H1 (cell line): ENCODE data around the gene FKBP1B. TPM values are rescaled to one million over a fixed set of nuclear protein-coding genes. Genes with fewer than 3 reads are reported as not detected.

ENCODE experiments used
- CTCF ChIA-PET: fragments of 300-600 bp; sonication (Branson Sonifier 250); formaldehyde crosslinking; loops from one replicate; lab custom pipeline; 2021; ENCODE audit not compliant: partially characterized antibody; lab: Charles Lee
- POLR2A ChIA-PET: fragments of 300-600 bp; sonication (Branson Sonifier 250); formaldehyde crosslinking; loops from one replicate; lab custom pipeline; 2021; ENCODE audit warnings: inconsistent platforms; ENCODE audit not compliant: partially characterized antibody; lab: Charles Lee
- DNase-seq, 2 experiments: peaks; one replicate each; pipeline versions ENCODE4 v3.0.0 to v3.0.0-alpha.2; 2010 to 2022; ENCODE audit warnings: low spot score in 2 of 2, low read depth in 1 of 2, mixed read lengths in 1 of 2
- FAIRE-seq: peaks from 2 replicates; lab custom pipeline; 2011; peaks lifted over from hg19 to GRCh38; lab: Jason Lieb, UNC
- H2AFZ ChIP-seq: 2 replicates; pipeline ENCODE4 v1.8.1; 2012; ENCODE audit warnings: low read length, inconsistent platforms
- H2AK5ac ChIP-seq: 2 replicates; pipeline ENCODE4 v1.6.1; 2013; ENCODE audit warnings: low read depth, low read length
- H2BK120ac ChIP-seq: replicated peaks from 2 replicates; pipeline ENCODE3; 2013; ENCODE audit warnings: low read depth, low read length, inconsistent platforms
- H2BK12ac ChIP-seq: 2 replicates; pipeline ENCODE4 v1.6.1; 2013; ENCODE audit warnings: low read depth, low read length
- H2BK15ac ChIP-seq: 2 replicates; pipeline ENCODE4 v1.6.1; 2013; ENCODE audit warnings: low read length
- H2BK20ac ChIP-seq: 2 replicates; pipeline ENCODE4 v1.6.1; 2013; ENCODE audit warnings: low read length
- H2BK5ac ChIP-seq: 2 replicates; pipeline ENCODE4 v1.6.1; 2013; ENCODE audit warnings: low read depth, low read length
- H3K14ac ChIP-seq: 2 replicates; pipeline ENCODE4 v1.6.1; 2013; ENCODE audit warnings: inconsistent platforms; ENCODE audit not compliant: insufficient read length
- H3K18ac ChIP-seq: 2 replicates; pipeline ENCODE4 v1.6.1; 2013; ENCODE audit warnings: low read length; ENCODE audit errors: extremely low read depth
- H3K23ac ChIP-seq: 2 replicates; pipeline ENCODE4 v1.6.1; 2013; ENCODE audit warnings: inconsistent platforms; ENCODE audit not compliant: insufficient read length
- H3K23me2 ChIP-seq: 2 replicates; pipeline ENCODE4 v1.6.1; 2013; ENCODE audit warnings: low read depth, low read length
- H3K27ac ChIP-seq: 2 replicates; pipeline ENCODE4 v1.6.1; 2011; ENCODE audit warnings: low read depth, low read length, inconsistent platforms
- H3K27me3 ChIP-seq, 4 experiments: replicated peaks in 1 of 4; 1 replicate in 1 of 4; 2 replicates in 3 of 4; pipeline versions ENCODE4 v1.6.1 to v1.8.1; 2011 to 2013; ENCODE audit warnings: low read length in 3 of 4, mild to moderate bottlenecking in 3 of 4, inconsistent platforms in 2 of 4, mixed read lengths in 2 of 4, moderate library complexity in 1 of 4; ENCODE audit not compliant: control insufficient read depth in 3 of 4, insufficient read depth in 3 of 4; ENCODE audit errors: extremely low read depth in 1 of 4
- H3K36me3 ChIP-seq, 4 experiments: 2 replicates each; pipeline versions ENCODE4 v1.6.1 to v1.8.1; 2011 to 2013; ENCODE audit warnings: mild to moderate bottlenecking in 4 of 4, low read length in 3 of 4, moderate library complexity in 2 of 4, control low read depth in 1 of 4, inconsistent platforms in 1 of 4; ENCODE audit not compliant: insufficient read depth in 4 of 4, control insufficient read depth in 2 of 4
- H3K4ac ChIP-seq: replicated peaks from 2 replicates; pipeline ENCODE3; 2013; ENCODE audit warnings: low read length, low read depth, mixed read lengths, inconsistent platforms; ENCODE audit not compliant: insufficient read length
- H3K4me1 ChIP-seq, 4 experiments: replicated peaks in 1 of 4; 1 replicate in 1 of 4; 2 replicates in 3 of 4; pipeline versions ENCODE4 v1.6.1 to v1.8.1; 2011 to 2013; ENCODE audit warnings: low read length in 3 of 4, inconsistent platforms in 2 of 4, mixed read lengths in 1 of 4; ENCODE audit not compliant: insufficient read depth in 4 of 4, control insufficient read depth in 3 of 4
- H3K4me2 ChIP-seq, 2 experiments: 2 replicates each; pipeline versions ENCODE4 v1.6.1 to v1.8.1; 2011 to 2013; ENCODE audit warnings: low read depth in 2 of 2, low read length in 2 of 2, control low read depth in 1 of 2, inconsistent platforms in 1 of 2, mild to moderate bottlenecking in 1 of 2; ENCODE audit not compliant: insufficient read depth in 1 of 2
- H3K4me3 ChIP-seq, 4 experiments: fragments of 200-600, 300-600 bp in 1 of 4; sonication (generic), shearing (Covaris generic), sonication (Bioruptor Twin) in 1 of 4; 2 replicates each; pipeline versions ENCODE4 v1.5.1 to v1.8.1; 2011 to 2016; ENCODE audit warnings: low read length in 4 of 4, low read depth in 3 of 4, control low read depth in 2 of 4, inconsistent platforms in 2 of 4, mild to moderate bottlenecking in 2 of 4, mixed read lengths in 1 of 4, moderate library complexity in 1 of 4; ENCODE audit not compliant: insufficient read depth in 2 of 4; ENCODE audit errors: extremely low read depth in 1 of 4
- H3K56ac ChIP-seq: replicated peaks from 2 replicates; pipeline ENCODE3; 2013; ENCODE audit warnings: low read depth, mild to moderate bottlenecking, mixed read lengths, low read length, inconsistent platforms; ENCODE audit not compliant: insufficient read length
- H3K79me1 ChIP-seq: 2 replicates; pipeline ENCODE4 v1.6.1; 2013; ENCODE audit warnings: low read depth, low read length, control low read depth
- H3K79me2 ChIP-seq, 2 experiments: 2 replicates each; pipeline versions ENCODE4 v1.6.1 to v1.8.1; 2012 to 2013; ENCODE audit warnings: low read length in 2 of 2, mild to moderate bottlenecking in 2 of 2, inconsistent platforms in 1 of 2; ENCODE audit not compliant: insufficient read depth in 2 of 2, control insufficient read depth in 1 of 2
- H3K9ac ChIP-seq, 4 experiments: replicated peaks in 1 of 4; 1 replicate in 1 of 4; 2 replicates in 3 of 4; pipeline versions ENCODE4 v1.6.1 to v1.8.1; 2011 to 2013; ENCODE audit warnings: low read depth in 3 of 4, low read length in 3 of 4, control low read depth in 2 of 4, mild to moderate bottlenecking in 2 of 4, moderate library complexity in 2 of 4, inconsistent platforms in 1 of 4; ENCODE audit errors: extremely low read depth in 1 of 4
- H3K9me3 ChIP-seq, 2 experiments: 2 replicates each; pipeline versions ENCODE4 v1.6.1 to v1.8.1; 2012 to 2013; ENCODE audit warnings: mild to moderate bottlenecking in 2 of 2, moderate library complexity in 2 of 2, control low read depth in 1 of 2, inconsistent platforms in 1 of 2, low read depth in 1 of 2, low read length in 1 of 2, mixed read lengths in 1 of 2; ENCODE audit not compliant: insufficient read depth in 2 of 2
- H4K20me1 ChIP-seq, 2 experiments: replicated peaks in 1 of 2; 2 replicates each; pipeline versions ENCODE3 to v1.8.1; 2011 to 2013; ENCODE audit warnings: inconsistent platforms in 2 of 2, low read length in 2 of 2, mild to moderate bottlenecking in 1 of 2; ENCODE audit not compliant: insufficient read depth in 2 of 2, control insufficient read depth in 1 of 2
- H4K5ac ChIP-seq: 2 replicates; pipeline ENCODE4 v1.6.1; 2013; ENCODE audit warnings: low read length, low read depth, mixed read lengths, inconsistent platforms; ENCODE audit not compliant: insufficient read length
- H4K8ac ChIP-seq: 2 replicates; pipeline ENCODE4 v1.8.0; 2013; ENCODE audit warnings: mild to moderate bottlenecking, moderate library complexity, low read length, inconsistent platforms; ENCODE audit not compliant: insufficient read depth; ENCODE audit errors: extremely low read depth
- H4K91ac ChIP-seq: replicated peaks from 2 replicates; pipeline ENCODE3; 2013; ENCODE audit warnings: low read length, mixed read lengths, inconsistent platforms; ENCODE audit not compliant: insufficient read length
- BRCA1 ChIP-seq: IDR thresholded peaks from 2 replicates; pipeline ENCODE4 v1.6.1; 2012; ENCODE audit warnings: low read depth, low read length, improper control_type of control experiment
- GABPA ChIP-seq: IDR thresholded peaks from 2 replicates; pipeline ENCODE4 v1.6.1; 2011; ENCODE audit warnings: mild to moderate bottlenecking, low read length, moderate library complexity, borderline replicate concordance; ENCODE audit not compliant: insufficient read depth
- GTF2F1 ChIP-seq: IDR thresholded peaks from 2 replicates; pipeline ENCODE4 v1.6.1; 2012; ENCODE audit warnings: low read depth, low read length, improper control_type of control experiment, borderline replicate concordance
- KDM5A ChIP-seq: fragments of 200-600 bp; IDR thresholded peaks from 2 replicates; pipeline ENCODE4 v1.7.1; 2012; ENCODE audit warnings: mild to moderate bottlenecking, low read length, inconsistent platforms, mixed read lengths
- MAFK ChIP-seq: IDR thresholded peaks from 2 replicates; pipeline ENCODE4 v1.6.1; 2012; ENCODE audit warnings: low read depth, mild to moderate bottlenecking, improper control_type of control experiment, low read length
- NANOG ChIP-seq: IDR thresholded peaks from 2 replicates; pipeline ENCODE4 v1.6.1; 2011; ENCODE audit warnings: low read length, low read depth, mild to moderate bottlenecking, inconsistent platforms; ENCODE audit not compliant: insufficient read depth, poor library complexity, severe bottlenecking
- WGBS, 2 experiments: shearing (Covaris generic) in 1 of 2; methylation state at CpG; one replicate each; pipeline versions ENCODE4 v1.1.6 to v1.1.7; 2013 to 2015; ENCODE audit warnings: low lambda C conversion rate in 2 of 2, mixed read lengths in 2 of 2, inconsistent platforms in 1 of 2, low coverage in 1 of 2, missing lambda C conversion rate in 1 of 2; ENCODE audit not compliant: insufficient replicate concordance in 2 of 2, insufficient coverage in 1 of 2, insufficient read length in 1 of 2; ENCODE audit errors: extremely low coverage in 1 of 2, missing lambda C conversion rate in 1 of 2; 5-methylcytosine and 5-hydroxymethylcytosine counted together
- polyA plus RNA-seq, 7 experiments: library from polyadenylated mRNA; depleted of rRNA in 3 of 7; stranded (reverse) in 5 of 7; unstranded in 2 of 7; fragments of >200 nt in 5 of 7; fragments of 200-250 nt in 2 of 7; gene quantifications; 1 replicate in 5 of 7; 2 replicates in 1 of 7; 4 replicates in 1 of 7; pipeline versions ENCODE4 v1.2.1 to v1.2.3, GENCODE V29; 2011 to 2013; ENCODE audit warnings: missing spikeins in 2 of 7, mixed read lengths in 2 of 7
- total RNA-seq: library from RNA; stranded (reverse); fragmentation: NEBNext Ultra II Directional; extraction: Animal tissue kit (Norgen Biotek cat#: 25700); gene quantifications from 2 replicates; pipeline ENCODE4 v1.2.1, GENCODE V29; 2021
- TF ChIP-seq, protein P1 (sequence below), 3 experiments: IDR thresholded peaks; 1 replicate in 2 of 3; 2 replicates in 1 of 3; pipeline versions ENCODE4 v1.5.1 to v1.6.1; 2011; ENCODE audit warnings: low read length in 3 of 3, mild to moderate bottlenecking in 3 of 3, inconsistent platforms in 2 of 3, low read depth in 1 of 3, moderate library complexity in 1 of 3; ENCODE audit not compliant: insufficient read depth in 1 of 3; ENCODE audit errors: control extremely low read depth in 1 of 3

FKBP1B gene
- total and polyA plus RNA-seq, 2 of the 8 experiments (the other 6 are each of a cell fraction or from before 2014, with no cell fraction given) = 50.8 to 151 TPM

DNA sequence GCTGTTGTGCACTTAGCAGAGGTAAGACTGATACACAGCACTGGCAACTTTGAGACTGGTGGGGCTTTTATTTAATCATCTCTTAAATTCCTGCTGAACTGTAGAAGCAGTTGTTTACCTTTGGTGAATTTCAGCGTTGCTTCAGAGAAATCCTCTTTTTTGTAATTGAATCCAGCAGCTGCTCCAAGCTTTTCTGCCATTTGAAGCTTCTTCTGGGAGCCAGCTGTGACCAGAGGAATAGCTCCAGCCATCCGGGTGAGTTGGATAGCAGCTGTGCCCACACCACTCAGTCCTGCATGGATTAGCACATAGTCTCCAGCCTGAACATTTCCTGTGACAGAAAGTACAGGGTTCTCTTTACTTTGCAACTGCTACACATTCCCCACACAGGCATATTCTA is 31.2 kb downstream of the FKBP1B start:
- no peak overlapping the region for H3K4me3 ChIP-seq
- peaks cover 11 to 19% (median 16%) of the 10 kb centered on the region in 4 experiments; a peak in 7 of 8 replicates for H3K36me3 ChIP-seq
- DNase-seq (no peak), FAIRE-seq (no peak)
- H2BK20ac ChIP-seq = no peak overlapping the region
- H3K9me3 ChIP-seq = no peaks in the 10 kb centered on the region
- H3K4me2 ChIP-seq = no peak overlapping the region
- no peak overlapping the region for H4K8ac ChIP-seq
- no peak overlapping the region for H3K18ac ChIP-seq
- peaks cover 15% of the 10 kb centered on the region for H3K23me2 ChIP-seq
- no peak overlapping the region for H4K91ac ChIP-seq
- no peaks in the 10 kb centered on the region for H3K79me1 ChIP-seq
- H2BK5ac ChIP-seq = no peak overlapping the region
- no peaks in the 10 kb centered on the region for H4K20me1 ChIP-seq
- peaks cover 8 to 15% (median 10%) of the 10 kb centered on the region in 4 experiments for H3K4me1 ChIP-seq
- H3K23ac ChIP-seq = no peak overlapping the region
- H3K9ac ChIP-seq = no peak overlapping the region
- H3K56ac ChIP-seq = no peak overlapping the region
- no peak overlapping the region for H2AFZ ChIP-seq
- ChIA-PET CTCF (interaction anchor here (1.3 kb wide), 1 partner anchor 10 kb away, joined by 3 read pairs; no protein-coding TSS in a partner anchor), POLR2A (interaction anchor here (0.7 to 1.8 kb wide), 4 partner anchors 14 to 42 kb away, joined by 3 to 5 read pairs (median 4); partner anchors contain the start of gene WDCP)
- H2BK120ac ChIP-seq = no peak overlapping the region
- WGBS, 2 experiments = 85% methylated on average over 2 of the region's 2 CpGs; no CpG with 5 or more reads in 1 of the 2 experiments
- H2BK12ac ChIP-seq = no peak overlapping the region
- no peaks in the 10 kb centered on the region for H3K27me3 ChIP-seq
- H2BK15ac ChIP-seq = no peak overlapping the region
- no peak overlapping the region for H3K4ac ChIP-seq
- no peak for TF ChIP-seq BRCA1
- TF ChIP-seq GABPA = no peak
- no peak for TF ChIP-seq GTF2F1
- no peak for TF ChIP-seq KDM5A
- TF ChIP-seq, protein P1, sequence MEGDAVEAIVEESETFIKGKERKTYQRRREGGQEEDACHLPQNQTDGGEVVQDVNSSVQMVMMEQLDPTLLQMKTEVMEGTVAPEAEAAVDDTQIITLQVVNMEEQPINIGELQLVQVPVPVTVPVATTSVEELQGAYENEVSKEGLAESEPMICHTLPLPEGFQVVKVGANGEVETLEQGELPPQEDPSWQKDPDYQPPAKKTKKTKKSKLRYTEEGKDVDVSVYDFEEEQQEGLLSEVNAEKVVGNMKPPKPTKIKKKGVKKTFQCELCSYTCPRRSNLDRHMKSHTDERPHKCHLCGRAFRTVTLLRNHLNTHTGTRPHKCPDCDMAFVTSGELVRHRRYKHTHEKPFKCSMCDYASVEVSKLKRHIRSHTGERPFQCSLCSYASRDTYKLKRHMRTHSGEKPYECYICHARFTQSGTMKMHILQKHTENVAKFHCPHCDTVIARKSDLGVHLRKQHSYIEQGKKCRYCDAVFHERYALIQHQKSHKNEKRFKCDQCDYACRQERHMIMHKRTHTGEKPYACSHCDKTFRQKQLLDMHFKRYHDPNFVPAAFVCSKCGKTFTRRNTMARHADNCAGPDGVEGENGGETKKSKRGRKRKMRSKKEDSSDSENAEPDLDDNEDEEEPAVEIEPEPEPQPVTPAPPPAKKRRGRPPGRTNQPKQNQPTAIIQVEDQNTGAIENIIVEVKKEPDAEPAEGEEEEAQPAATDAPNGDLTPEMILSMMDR (IDR thresholded peaks at IDR 0.05; ENCODE audit: control extremely low read depth in 1 of 3, insufficient read depth in 1 of 3, low read depth in 1 of 3, low read length in 3 of 3) = no peak
- no peak for TF ChIP-seq MAFK
- no peak for TF ChIP-seq NANOG
- no peak overlapping the region for H4K5ac ChIP-seq
- peaks cover 0 to under 1% of the 10 kb centered on the region in 2 experiments; a peak in 2 of 4 replicates for H3K79me2 ChIP-seq
- H3K27ac ChIP-seq = no peak overlapping the region
- no peak overlapping the region for H3K14ac ChIP-seq
- no peak overlapping the region for H2AK5ac ChIP-seq
